ENCODE results near the gene TMEM108.

TMEM108 gene

GRCh38 chr3:133360476-133360875 is 322.3 kb downstream of the TMEM108 start:
- TF ChIP-seq CTCF (IDR thresholded peaks at IDR 0.05; ENCODE audit: low read depth, low read length): no peak

GRCh38 chr3:133361011-133361410 is 322.8 kb downstream of the TMEM108 start:
- TF ChIP-seq CTCF (IDR thresholded peaks at IDR 0.05; ENCODE audit: low read depth, low read length): no peak
- in situ Hi-C loops (cut with HindIII; ENCODE audit: low sequenced_read_pairs): no loop called here
- DNase-seq (ENCODE audit: low read depth, low spot score): no peak
- H3K4me3 ChIP-seq (ENCODE audit: low read depth, low read length): no peak overlapping the region

More at GRCh38 chr3:133360476-133360875, 322.3 kb downstream of the TMEM108 start:
- no peak for DNase-seq (ENCODE audit: low read depth, low spot score)
- no peak overlapping the region for H3K4me3 ChIP-seq (ENCODE audit: low read depth, low read length)
- in situ Hi-C loops (cut with HindIII; ENCODE audit: low sequenced_read_pairs): no loop called here

- in situ Hi-C loops (cut with HindIII; ENCODE audit: low sequenced_read_pairs): no loop called here
- no peak for TF ChIP-seq CTCF (IDR thresholded peaks at IDR 0.05; ENCODE audit: low read depth, low read length)
- no peak overlapping the region for H3K4me3 ChIP-seq (ENCODE audit: low read depth, low read length)
- no peak for DNase-seq (ENCODE audit: low read depth, low spot score)
Observed at GRCh38 chr3:133361435-133361834, 323.2 kb downstream of the TMEM108 start.

- no peak for DNase-seq (ENCODE audit: low read depth, low spot score)
- TF ChIP-seq CTCF (IDR thresholded peaks at IDR 0.05; ENCODE audit: low read depth, low read length): no peak
- in situ Hi-C loops (cut with HindIII; ENCODE audit: low sequenced_read_pairs): no loop called here
- no peak overlapping the region for H3K4me3 ChIP-seq (ENCODE audit: low read depth, low read length)
Observed at GRCh38 chr3:133362539-133362938, 324.3 kb downstream of the TMEM108 start.

GRCh38 chr3:133364704-133365103 is 326.5 kb downstream of the TMEM108 start:
- no peak for DNase-seq (ENCODE audit: low read depth, low spot score)
- no peak overlapping the region for H3K4me3 ChIP-seq (ENCODE audit: low read depth, low read length)
- no peak for TF ChIP-seq CTCF (IDR thresholded peaks at IDR 0.05; ENCODE audit: low read depth, low read length)
- in situ Hi-C loops (cut with HindIII; ENCODE audit: low sequenced_read_pairs): no loop called here

- in situ Hi-C loops (cut with HindIII; ENCODE audit: low sequenced_read_pairs): no loop called here
Observed at GRCh38 chr3:133366921-133367320, 328.7 kb downstream of the TMEM108 start.

More at GRCh38 chr3:133366921-133367320, 328.7 kb downstream of the TMEM108 start:
- TF ChIP-seq CTCF (IDR thresholded peaks at IDR 0.05; ENCODE audit: low read depth, low read length): no peak
- no peak for DNase-seq (ENCODE audit: low read depth, low spot score)
- no peak overlapping the region for H3K4me3 ChIP-seq (ENCODE audit: low read depth, low read length)

All from astrocyte of the spinal cord (primary cell).